Measurements from ENCODE around the gene PSMD9.

DNA sequence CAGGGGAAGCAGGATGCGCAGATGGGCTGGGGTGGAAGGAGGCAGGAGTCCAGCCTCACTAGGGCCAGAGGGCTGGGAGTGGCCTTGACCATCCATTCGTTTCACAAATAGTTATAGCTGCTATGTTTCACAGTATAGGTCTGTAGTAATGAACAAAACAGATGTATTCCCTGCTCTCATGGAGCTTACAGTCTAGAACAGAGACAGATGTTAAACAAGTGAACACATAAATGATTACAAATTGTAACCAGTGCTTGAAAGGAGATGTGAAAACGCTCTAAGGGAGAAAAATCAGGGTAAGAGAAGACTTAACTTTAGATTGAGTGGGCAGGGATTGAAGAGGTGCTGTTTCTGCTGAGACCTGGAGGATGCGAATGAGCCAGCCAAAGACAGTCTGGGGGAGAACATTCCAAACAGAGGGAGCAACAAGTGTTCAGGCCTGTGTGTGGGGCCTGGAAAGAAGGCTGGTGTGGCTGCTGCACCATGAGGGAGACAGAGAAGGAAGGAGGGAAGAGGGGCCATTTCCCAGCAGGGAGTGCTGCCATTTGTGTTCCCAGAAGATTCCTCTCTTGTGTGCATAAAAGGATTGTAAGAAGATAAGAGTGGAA lies 44.4 kb downstream of the PSMD9 start:
- TF ChIP-seq RAD21 (conservative IDR thresholded peaks at IDR 0.05) (no peak), EP300 (conservative IDR thresholded peaks at IDR 0.05; ENCODE audit: poor library complexity, severe bottlenecking) (no peak), POLR2AphosphoS5 (IDR thresholded peaks at IDR 0.05) (no peak), SMC3 (conservative IDR thresholded peaks at IDR 0.05; ENCODE audit: poor library complexity) (no peak), TAF1 (IDR thresholded peaks at IDR 0.05; ENCODE audit: low read depth) (no peak), EZH2 (IDR thresholded peaks at IDR 0.05; ENCODE audit: borderline replicate concordance, insufficient read depth, low read length, poor library complexity, severe bottlenecking) (no peak)
- TF ChIP-seq, protein P1, sequence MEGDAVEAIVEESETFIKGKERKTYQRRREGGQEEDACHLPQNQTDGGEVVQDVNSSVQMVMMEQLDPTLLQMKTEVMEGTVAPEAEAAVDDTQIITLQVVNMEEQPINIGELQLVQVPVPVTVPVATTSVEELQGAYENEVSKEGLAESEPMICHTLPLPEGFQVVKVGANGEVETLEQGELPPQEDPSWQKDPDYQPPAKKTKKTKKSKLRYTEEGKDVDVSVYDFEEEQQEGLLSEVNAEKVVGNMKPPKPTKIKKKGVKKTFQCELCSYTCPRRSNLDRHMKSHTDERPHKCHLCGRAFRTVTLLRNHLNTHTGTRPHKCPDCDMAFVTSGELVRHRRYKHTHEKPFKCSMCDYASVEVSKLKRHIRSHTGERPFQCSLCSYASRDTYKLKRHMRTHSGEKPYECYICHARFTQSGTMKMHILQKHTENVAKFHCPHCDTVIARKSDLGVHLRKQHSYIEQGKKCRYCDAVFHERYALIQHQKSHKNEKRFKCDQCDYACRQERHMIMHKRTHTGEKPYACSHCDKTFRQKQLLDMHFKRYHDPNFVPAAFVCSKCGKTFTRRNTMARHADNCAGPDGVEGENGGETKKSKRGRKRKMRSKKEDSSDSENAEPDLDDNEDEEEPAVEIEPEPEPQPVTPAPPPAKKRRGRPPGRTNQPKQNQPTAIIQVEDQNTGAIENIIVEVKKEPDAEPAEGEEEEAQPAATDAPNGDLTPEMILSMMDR (IDR thresholded peaks at IDR 0.05; ENCODE audit: poor library complexity, severe bottlenecking): no peak
- TF ChIP-seq, protein P2, sequence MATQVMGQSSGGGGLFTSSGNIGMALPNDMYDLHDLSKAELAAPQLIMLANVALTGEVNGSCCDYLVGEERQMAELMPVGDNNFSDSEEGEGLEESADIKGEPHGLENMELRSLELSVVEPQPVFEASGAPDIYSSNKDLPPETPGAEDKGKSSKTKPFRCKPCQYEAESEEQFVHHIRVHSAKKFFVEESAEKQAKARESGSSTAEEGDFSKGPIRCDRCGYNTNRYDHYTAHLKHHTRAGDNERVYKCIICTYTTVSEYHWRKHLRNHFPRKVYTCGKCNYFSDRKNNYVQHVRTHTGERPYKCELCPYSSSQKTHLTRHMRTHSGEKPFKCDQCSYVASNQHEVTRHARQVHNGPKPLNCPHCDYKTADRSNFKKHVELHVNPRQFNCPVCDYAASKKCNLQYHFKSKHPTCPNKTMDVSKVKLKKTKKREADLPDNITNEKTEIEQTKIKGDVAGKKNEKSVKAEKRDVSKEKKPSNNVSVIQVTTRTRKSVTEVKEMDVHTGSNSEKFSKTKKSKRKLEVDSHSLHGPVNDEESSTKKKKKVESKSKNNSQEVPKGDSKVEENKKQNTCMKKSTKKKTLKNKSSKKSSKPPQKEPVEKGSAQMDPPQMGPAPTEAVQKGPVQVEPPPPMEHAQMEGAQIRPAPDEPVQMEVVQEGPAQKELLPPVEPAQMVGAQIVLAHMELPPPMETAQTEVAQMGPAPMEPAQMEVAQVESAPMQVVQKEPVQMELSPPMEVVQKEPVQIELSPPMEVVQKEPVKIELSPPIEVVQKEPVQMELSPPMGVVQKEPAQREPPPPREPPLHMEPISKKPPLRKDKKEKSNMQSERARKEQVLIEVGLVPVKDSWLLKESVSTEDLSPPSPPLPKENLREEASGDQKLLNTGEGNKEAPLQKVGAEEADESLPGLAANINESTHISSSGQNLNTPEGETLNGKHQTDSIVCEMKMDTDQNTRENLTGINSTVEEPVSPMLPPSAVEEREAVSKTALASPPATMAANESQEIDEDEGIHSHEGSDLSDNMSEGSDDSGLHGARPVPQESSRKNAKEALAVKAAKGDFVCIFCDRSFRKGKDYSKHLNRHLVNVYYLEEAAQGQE (IDR thresholded peaks at IDR 0.05; ENCODE audit: borderline replicate concordance): no peak
